Panc1 (cell line): ENCODE results near the gene ZFYVE27. TPM values are rescaled to one million over a fixed set of nuclear protein-coding genes. Genes with fewer than 3 reads are reported as not detected.

Experiments
- ATAC-seq: fragments of 200-7000 bp; cut with Tn5 transposase; 2 replicates; pipeline ENCODE4 v1.9.1; 2020; ENCODE audit warnings: mild to moderate bottlenecking, moderate library complexity
- BruUV-seq: library from RNA; stranded (reverse); fragments of 400-500 nt; replicated peaks from 2 replicates; lab custom pipeline; 2021; lab: Mats Ljungman, UMichigan
- CTCF ChIA-PET: fragments of 300-600 bp; sonication (Branson Sonifier 250); formaldehyde crosslinking; loops from one replicate; lab custom pipeline; 2022; ENCODE audit warnings: antibody characterized with exemption; lab: Charles Lee
- POLR2A ChIA-PET: fragments of 300-600 bp; sonication (Branson Sonifier 250); formaldehyde crosslinking; loops from one replicate; lab custom pipeline; 2022; ENCODE audit warnings: antibody characterized with exemption; lab: Charles Lee
- DNase-seq: peaks from one replicate; pipeline ENCODE4 v3.0.0-alpha.2; 2010; ENCODE audit warnings: low read depth, low spot score
- H3K27ac ChIP-seq: 2 replicates; pipeline ENCODE4 v1.5.1; 2011; ENCODE audit warnings: mild to moderate bottlenecking, low read length, inconsistent platforms
- H3K27me3 ChIP-seq: fragments of 200-500 bp; sonication (Bioruptor generic); 2 replicates; pipeline ENCODE4 v1.6.0; 2014; ENCODE audit warnings: low read length, inconsistent platforms; ENCODE audit not compliant: control insufficient read depth, insufficient read depth
- H3K36me3 ChIP-seq: fragments of 200-500 bp; sonication (Bioruptor generic); 2 replicates; pipeline ENCODE4 v1.5.1; 2014; ENCODE audit warnings: inconsistent platforms, mild to moderate bottlenecking, low read length, moderate library complexity; ENCODE audit not compliant: control insufficient read depth, insufficient read depth
- H3K4me1 ChIP-seq: 2 replicates; pipeline ENCODE4 v1.5.1; 2011; ENCODE audit warnings: inconsistent platforms, mild to moderate bottlenecking, low read length, moderate library complexity; ENCODE audit not compliant: control insufficient read depth, insufficient read depth
- H3K4me3 ChIP-seq, 2 experiments: 2 replicates each; pipeline ENCODE4 v1.5.1; 2011 to 2012; ENCODE audit warnings: low read depth in 2 of 2, low read length in 2 of 2, mild to moderate bottlenecking in 2 of 2, inconsistent platforms in 1 of 2, moderate library complexity in 1 of 2
- H3K9me3 ChIP-seq: fragments of 200-500 bp; sonication (Bioruptor generic); 2 replicates; pipeline ENCODE4 v1.5.1; 2014; ENCODE audit warnings: low read depth, mild to moderate bottlenecking, inconsistent platforms, low read length, moderate library complexity; ENCODE audit not compliant: control insufficient read depth, insufficient read depth
- CTCF ChIP-seq: fragments of 450-650 bp; IDR thresholded peaks from 2 replicates; pipeline ENCODE4 v1.5.1; 2017; ENCODE audit warnings: mild to moderate bottlenecking
- POLR2AphosphoS5 ChIP-seq: IDR thresholded peaks from 2 replicates; pipeline ENCODE4 v1.6.1; 2012; ENCODE audit warnings: mild to moderate bottlenecking, low read depth, low read length, moderate library complexity
- REST ChIP-seq, 2 experiments: IDR thresholded peaks; 2 replicates each; pipeline ENCODE4 v1.6.1; 2011 to 2012; ENCODE audit warnings: low read depth in 2 of 2, control low read depth in 1 of 2, low read length in 1 of 2, mild to moderate bottlenecking in 1 of 2, moderate library complexity in 1 of 2; ENCODE audit not compliant: insufficient read depth in 1 of 2
- SIN3A ChIP-seq: IDR thresholded peaks from 2 replicates; pipeline ENCODE4 v1.6.1; 2012; ENCODE audit warnings: low read depth, mild to moderate bottlenecking, low read length, moderate library complexity, borderline replicate concordance; ENCODE audit not compliant: insufficient read depth
- TCF7L2 ChIP-seq: IDR thresholded peaks from 2 replicates; pipeline ENCODE4 v1.6.1; 2011; ENCODE audit warnings: mild to moderate bottlenecking, low read depth, low read length, inconsistent platforms
- in situ Hi-C: cut with HindIII; loops from 2 replicates; pipeline ENCODE4 v1.10.0; 2016; ENCODE audit warnings: low sequenced_read_pairs, low pct_unique_long_range_greater_than_20kb
- intact Hi-C: fragments of 100-400 bp; cut with micrococcal nuclease; formaldehyde crosslinking; loops from one replicate; pipeline ENCODE4 v1.10.0; 2022; ENCODE audit not compliant: unreplicated experiment
- total RNA-seq: library from RNA; stranded (reverse); gene quantifications from one replicate; pipeline ENCODE4 v1.2.1, GENCODE V29; 2021; ENCODE audit not compliant: unreplicated experiment

Gene ZFYVE27
- total RNA-seq, 1 experiment from 2014 or later: 37.9 TPM

GRCh38 chr10:97754726-97755125, 17.8 kb downstream of the ZFYVE27 start:
- POLR2A ChIA-PET: no interaction called here

GRCh38 chr10:97755718-97756117, 18.8 kb downstream of the ZFYVE27 start:
- TF ChIP-seq REST (IDR thresholded peaks at IDR 0.05; ENCODE audit: insufficient read depth in 1 of 2, low read depth in 2 of 2, low read length in 1 of 2) (no peak), POLR2AphosphoS5 (no peak), TCF7L2 (no peak), SIN3A (no peak), CTCF (no peak)

More at GRCh38 chr10:97754726-97755125, 17.8 kb downstream of the ZFYVE27 start:
- in situ Hi-C loops: no loop called here
- Histone ChIP-seq H3K27ac (no peak overlapping the region), H3K9me3 (no peaks in the 10 kb centered on the region), H3K27me3 (no peaks in the 10 kb centered on the region), H3K36me3 (peaks cover 10% of the 10 kb centered on the region; the same call in 1 of the 2 replicates), H3K4me3 (no peak overlapping the region), H3K4me1 (no peaks in the 10 kb centered on the region)
- ATAC-seq: no peak
- no peak for DNase-seq
- no peak for TF ChIP-seq CTCF
- TF ChIP-seq TCF7L2: no peak
- TF ChIP-seq REST (IDR thresholded peaks at IDR 0.05; ENCODE audit: insufficient read depth in 1 of 2, low read depth in 2 of 2, low read length in 1 of 2): no peak
- TF ChIP-seq POLR2AphosphoS5: no peak
- no peak for TF ChIP-seq SIN3A
- intact Hi-C loops: no loop called here
- CTCF ChIA-PET: no interaction called here
- BruUV-seq: no TSS peak

More at GRCh38 chr10:97755718-97756117, 18.8 kb downstream of the ZFYVE27 start:
- Histone ChIP-seq H3K27ac (no peak overlapping the region), H3K9me3 (no peaks in the 10 kb centered on the region), H3K4me1 (no peaks in the 10 kb centered on the region), H3K27me3 (no peaks in the 10 kb centered on the region), H3K4me3 (no peak overlapping the region), H3K36me3 (0 out of 2 replicates have a peak, but pooled peaks cover 8% of the 10 kb centered on the region)
- DNase-seq: no peak
- BruUV-seq: no TSS peak
- no peak for ATAC-seq
- CTCF ChIA-PET: no interaction called here
- POLR2A ChIA-PET: no interaction called here
- intact Hi-C loops: no loop called here
- in situ Hi-C loops: no loop called here
